Measurements from ENCODE around the gene GJA8.
A peak's percentile ranks its signal among the peaks of the same experiment; 100 is the strongest.

Gene GJA8

GRCh38 chr1:147882535-147882934, 20.1 kb upstream of the GJA8 start:
- H3K4me3 ChIP-seq (ENCODE audit: low read depth, low read length), result no peak overlapping the region
- no peak for TF ChIP-seq CTCF (IDR thresholded peaks at IDR 0.05; ENCODE audit: low read depth, low read length, missing control alignments)
- H3K36me3 ChIP-seq (replicated peaks), result no peaks in the 10 kb centered on the region
- in situ Hi-C loops (cut with HindIII; ENCODE audit: low pct_ligation_motif_present, low sequenced_read_pairs), result no loop called here
- DNase-seq, result no peak
- H3K27ac ChIP-seq, result no peak overlapping the region
- no peaks in the 10 kb centered on the region for H3K27me3 ChIP-seq (replicated peaks)

DNA sequence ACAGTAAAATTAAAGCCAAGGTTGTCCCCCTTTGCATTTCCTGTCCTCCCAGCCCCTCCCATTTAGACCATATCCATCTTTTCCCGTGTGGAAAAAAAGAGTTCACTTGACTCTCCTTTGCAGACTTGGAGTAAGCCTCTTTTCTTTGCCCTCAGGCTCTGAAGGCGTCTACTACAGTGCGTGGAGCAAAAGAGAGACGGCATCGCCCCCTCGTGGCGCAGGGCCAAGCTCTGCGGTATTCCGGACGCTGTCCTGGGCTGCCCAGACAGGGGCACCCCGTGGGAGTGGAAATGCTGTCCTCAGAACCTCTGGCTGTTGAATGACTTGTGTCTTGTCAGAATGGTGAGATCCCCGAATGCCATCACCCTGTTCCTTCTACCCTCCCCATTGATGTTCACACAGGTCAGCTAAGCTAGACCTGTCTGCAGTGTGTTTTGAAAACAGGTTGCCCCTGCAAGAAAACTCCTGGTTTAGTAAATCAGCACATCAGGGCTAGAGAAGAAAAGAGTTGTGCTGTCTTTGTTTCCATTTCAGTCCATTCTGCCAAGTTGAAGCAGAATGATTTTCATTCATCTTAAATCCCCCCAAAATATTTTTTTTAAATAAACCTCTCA, 12.3 kb upstream of the GJA8 start:
- TF ChIP-seq CTCF (IDR thresholded peaks at IDR 0.05; ENCODE audit: low read depth, low read length, missing control alignments), result peak; percentile 85
- in situ Hi-C loops (cut with HindIII; ENCODE audit: low pct_ligation_motif_present, low sequenced_read_pairs), result no loop called here
- Histone ChIP-seq H3K27me3 (replicated peaks) (no peaks in the 10 kb centered on the region), H3K36me3 (replicated peaks) (no peaks in the 10 kb centered on the region), H3K4me3 (ENCODE audit: low read depth, low read length) (no peak overlapping the region), H3K27ac (no peak overlapping the region)
- DNase-seq, result peak; percentile 60

DNA sequence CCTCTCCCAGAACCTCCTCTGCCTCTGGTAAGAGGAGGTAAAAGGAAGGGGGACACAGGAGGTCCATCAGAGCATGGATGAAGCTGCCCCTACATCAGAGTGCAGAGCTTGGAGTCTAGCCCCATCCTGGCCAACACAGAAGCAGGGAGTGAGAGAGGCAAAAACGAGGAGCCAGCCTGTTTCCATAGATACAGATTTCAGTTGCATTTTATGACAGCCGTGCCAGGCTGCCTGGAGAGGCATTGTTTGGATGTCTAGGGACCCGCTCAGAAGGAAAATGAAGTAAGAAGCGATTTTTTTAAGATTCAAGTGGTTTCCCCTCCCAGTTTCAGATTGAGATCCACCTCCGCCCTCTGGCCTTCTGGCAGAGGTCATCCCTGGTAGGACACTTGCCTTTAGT, 11.5 kb upstream of the GJA8 start:
- Histone ChIP-seq H3K36me3 (replicated peaks) (no peaks in the 10 kb centered on the region), H3K27ac (no peak overlapping the region), H3K4me3 (ENCODE audit: low read depth, low read length) (no peak overlapping the region), H3K27me3 (replicated peaks) (no peaks in the 10 kb centered on the region)
- no peak for DNase-seq
- in situ Hi-C loops (cut with HindIII; ENCODE audit: low pct_ligation_motif_present, low sequenced_read_pairs), result no loop called here
- TF ChIP-seq CTCF (IDR thresholded peaks at IDR 0.05; ENCODE audit: low read depth, low read length, missing control alignments), result no peak

- Histone ChIP-seq H3K36me3 (replicated peaks) (no peaks in the 10 kb centered on the region), H3K4me3 (ENCODE audit: low read depth, low read length) (no peak overlapping the region), H3K27me3 (replicated peaks) (no peaks in the 10 kb centered on the region), H3K27ac (no peak overlapping the region)
- TF ChIP-seq CTCF (IDR thresholded peaks at IDR 0.05; ENCODE audit: low read depth, low read length, missing control alignments), result peak; percentile 25
- no peak for DNase-seq
- in situ Hi-C loops (cut with HindIII; ENCODE audit: low pct_ligation_motif_present, low sequenced_read_pairs), result no loop called here
Observed at GRCh38 chr1:147892216-147892615, 10.4 kb upstream of the GJA8 start.

- in situ Hi-C loops (cut with HindIII; ENCODE audit: low pct_ligation_motif_present, low sequenced_read_pairs), result no loop called here
- Histone ChIP-seq H3K4me3 (ENCODE audit: low read depth, low read length) (no peak overlapping the region), H3K27ac (no peak overlapping the region), H3K36me3 (replicated peaks) (no peaks in the 10 kb centered on the region), H3K27me3 (replicated peaks) (no peaks in the 10 kb centered on the region)
- peak; percentile 40 for DNase-seq
- TF ChIP-seq CTCF (IDR thresholded peaks at IDR 0.05; ENCODE audit: low read depth, low read length, missing control alignments), result peak; percentile 95
Observed at GRCh38 chr1:147892731-147893214, 9.8 kb upstream of the GJA8 start.

GRCh38 chr1:147895123-147895522, 7.5 kb upstream of the GJA8 start:
- no peak for DNase-seq
- no peak overlapping the region for H3K4me3 ChIP-seq (ENCODE audit: low read depth, low read length)
- in situ Hi-C loops (cut with HindIII; ENCODE audit: low pct_ligation_motif_present, low sequenced_read_pairs), result no loop called here
- no peak for TF ChIP-seq CTCF (IDR thresholded peaks at IDR 0.05; ENCODE audit: low read depth, low read length, missing control alignments)
- H3K27me3 ChIP-seq (replicated peaks), result no peaks in the 10 kb centered on the region
- H3K36me3 ChIP-seq (replicated peaks), result no peaks in the 10 kb centered on the region
- H3K27ac ChIP-seq, result no peak overlapping the region

Data from brain microvascular endothelial cell (primary cell).